HepG2 (cell line): ENCODE data around the gene ATG13.

Source experiments
- CCAR2 ChIP-seq: fragments of 200-400 bp; formaldehyde crosslinking; optimal IDR thresholded peaks from 2 replicates; pipeline ENCODE3; 2018; ENCODE audit warnings: low read depth, mild to moderate bottlenecking, low read length, moderate library complexity
- CHD2 ChIP-seq: IDR thresholded peaks from 2 replicates; pipeline ENCODE4 v1.6.1; 2011; ENCODE audit warnings: low read depth, low read length, improper control_type of control experiment
- HNRNPL ChIP-seq: fragments of 200-400 bp; formaldehyde crosslinking; IDR thresholded peaks from 2 replicates; pipeline ENCODE4 v1.6.1; 2017; ENCODE audit warnings: mild to moderate bottlenecking, low read depth, low read length
- HNRNPLL ChIP-seq: fragments of 200-400 bp; formaldehyde crosslinking; IDR thresholded peaks from 2 replicates; pipeline ENCODE4 v1.6.1; 2017; ENCODE audit warnings: mild to moderate bottlenecking, low read depth, low read length; ENCODE audit not compliant: poor library complexity, severe bottlenecking
- POLR2AphosphoS5 ChIP-seq: IDR thresholded peaks from 2 replicates; pipeline ENCODE4 v1.6.1; 2012; ENCODE audit warnings: low read depth, low read length
- PRDM15 ChIP-seq: sonication (generic); formaldehyde crosslinking; IDR thresholded peaks from 2 replicates; pipeline ENCODE4 v1.4.0; 2020; ENCODE audit warnings: missing genetic modification reagents
- SP2 ChIP-seq: sonication (generic); formaldehyde crosslinking; IDR thresholded peaks from 2 replicates; pipeline ENCODE4 v1.5.1; 2020; ENCODE audit warnings: mild to moderate bottlenecking, missing genetic modification reagents
- ZBTB8A ChIP-seq: sonication (generic); formaldehyde crosslinking; IDR thresholded peaks from 2 replicates; pipeline ENCODE4 v1.4.0; 2020; ENCODE audit warnings: mild to moderate bottlenecking, low read depth, missing genetic modification reagents, borderline replicate concordance
- ZNF674 ChIP-seq: sonication (generic); formaldehyde crosslinking; IDR thresholded peaks from 2 replicates; pipeline ENCODE4 v1.5.0; 2020; ENCODE audit warnings: low read depth, mild to moderate bottlenecking, missing genetic modification reagents
- TF ChIP-seq, protein P1 (sequence below): sonication (generic); formaldehyde crosslinking; IDR thresholded peaks from 2 replicates; pipeline ENCODE4 v1.4.0; 2020; ENCODE audit warnings: mild to moderate bottlenecking, missing genetic modification reagents
- TF ChIP-seq, protein P2 (sequence below): sonication (generic); formaldehyde crosslinking; IDR thresholded peaks from 2 replicates; pipeline ENCODE4 v1.5.0; 2020; ENCODE audit warnings: mild to moderate bottlenecking, missing genetic modification reagents, moderate library complexity
- TF ChIP-seq, protein P3 (sequence below): sonication (generic); formaldehyde crosslinking; IDR thresholded peaks from 2 replicates; pipeline ENCODE4 v1.9.0; 2021; ENCODE audit warnings: missing genetic modification reagents, borderline replicate concordance
- TF ChIP-seq, protein P4 (sequence below), 2 experiments: sonication (generic) in 1 of 2; formaldehyde crosslinking in 1 of 2; IDR thresholded peaks; 2 replicates each; pipeline versions ENCODE4 v1.5.1 to v1.6.1; 2011 to 2020; ENCODE audit warnings: borderline replicate concordance in 1 of 2, low read depth in 1 of 2, low read length in 1 of 2, mild to moderate bottlenecking in 1 of 2, missing genetic modification reagents in 1 of 2, moderate library complexity in 1 of 2
- TF ChIP-seq, protein P5 (sequence below): sonication (generic); formaldehyde crosslinking; IDR thresholded peaks from 2 replicates; pipeline ENCODE4 v1.4.0; 2020; ENCODE audit warnings: missing genetic modification reagents

GRCh38 chr11:46588915-46589314, 28.4 kb upstream of the ATG13 start:
- TF ChIP-seq, protein P1, sequence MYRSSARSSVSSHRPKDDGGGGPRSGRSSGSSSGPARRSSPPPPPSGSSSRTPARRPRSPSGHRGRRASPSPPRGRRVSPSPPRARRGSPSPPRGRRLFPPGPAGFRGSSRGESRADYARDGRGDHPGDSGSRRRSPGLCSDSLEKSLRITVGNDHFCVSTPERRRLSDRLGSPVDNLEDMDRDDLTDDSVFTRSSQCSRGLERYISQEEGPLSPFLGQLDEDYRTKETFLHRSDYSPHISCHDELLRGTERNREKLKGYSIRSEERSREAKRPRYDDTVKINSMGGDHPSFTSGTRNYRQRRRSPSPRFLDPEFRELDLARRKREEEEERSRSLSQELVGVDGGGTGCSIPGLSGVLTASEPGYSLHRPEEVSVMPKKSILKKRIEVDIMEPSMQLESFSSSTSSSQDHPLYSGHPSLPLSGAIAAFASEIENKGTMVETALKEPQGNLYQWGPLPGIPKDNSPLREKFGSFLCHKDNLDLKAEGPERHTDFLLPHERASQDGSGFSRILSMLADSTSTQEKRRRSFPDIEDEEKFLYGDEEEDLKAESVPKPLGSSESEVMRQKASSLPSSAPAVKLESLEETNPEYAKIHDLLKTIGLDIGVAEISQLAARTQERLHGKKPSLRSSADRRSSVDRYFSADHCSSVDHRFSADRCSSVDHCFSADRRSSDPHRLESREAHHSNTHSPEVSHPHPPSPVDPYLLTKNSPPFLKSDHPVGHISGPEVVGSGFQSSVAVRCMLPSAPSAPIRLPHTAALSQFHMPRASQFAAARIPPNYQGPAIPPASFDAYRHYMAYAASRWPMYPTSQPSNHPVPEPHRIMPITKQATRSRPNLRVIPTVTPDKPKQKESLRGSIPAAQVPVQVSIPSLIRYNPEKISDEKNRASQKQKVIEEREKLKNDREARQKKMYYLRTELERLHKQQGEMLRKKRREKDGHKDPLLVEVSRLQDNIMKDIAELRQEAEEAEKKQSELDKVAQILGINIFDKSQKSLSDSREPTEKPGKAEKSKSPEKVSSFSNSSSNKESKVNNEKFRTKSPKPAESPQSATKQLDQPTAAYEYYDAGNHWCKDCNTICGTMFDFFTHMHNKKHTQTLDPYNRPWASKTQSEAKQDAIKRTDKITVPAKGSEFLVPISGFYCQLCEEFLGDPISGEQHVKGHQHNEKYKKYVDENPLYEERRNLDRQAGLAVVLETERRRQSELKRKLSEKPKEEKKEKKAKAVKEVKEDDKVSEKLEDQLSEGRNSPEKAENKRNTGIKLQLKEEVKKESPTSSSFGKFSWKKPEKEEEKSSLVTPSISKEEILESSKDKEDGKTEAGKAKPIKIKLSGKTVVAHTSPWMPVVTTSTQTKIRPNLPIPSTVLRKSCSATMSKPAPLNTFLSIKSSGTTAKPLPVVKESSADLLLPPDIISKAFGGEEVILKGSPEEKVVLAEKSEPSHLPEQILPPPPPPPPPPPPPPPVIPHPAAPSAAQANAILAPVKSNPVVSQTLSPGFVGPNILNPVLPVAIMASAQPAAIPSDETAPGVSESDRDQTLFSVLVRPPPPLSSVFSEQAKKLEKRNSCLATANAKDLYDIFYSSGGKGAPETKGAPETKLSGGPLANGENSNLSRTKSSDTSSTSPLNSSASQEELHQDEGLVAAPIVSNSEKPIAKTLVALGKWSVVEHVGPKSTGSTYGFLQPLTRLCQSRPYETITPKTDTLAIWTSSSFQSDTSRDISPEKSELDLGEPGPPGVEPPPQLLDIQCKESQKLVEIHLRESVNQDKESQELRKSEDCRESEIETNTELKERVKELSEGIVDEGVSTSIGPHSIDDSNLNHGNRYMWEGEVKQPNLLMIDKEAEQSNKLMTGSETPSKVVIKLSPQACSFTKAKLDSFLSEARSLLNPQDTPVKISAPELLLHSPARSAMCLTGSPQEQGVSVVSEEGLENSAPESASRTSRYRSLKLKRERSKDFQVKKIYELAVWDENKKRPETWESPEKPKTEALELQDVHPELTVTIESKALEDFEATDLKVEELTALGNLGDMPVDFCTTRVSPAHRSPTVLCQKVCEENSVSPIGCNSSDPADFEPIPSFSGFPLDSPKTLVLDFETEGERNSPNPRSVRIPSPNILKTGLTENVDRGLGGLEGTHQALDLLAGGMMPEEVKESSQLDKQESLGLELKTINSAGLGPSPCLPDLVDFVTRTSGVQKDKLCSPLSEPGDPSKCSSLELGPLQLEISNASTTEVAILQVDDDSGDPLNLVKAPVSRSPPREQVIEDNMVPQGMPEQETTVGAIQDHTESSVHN (CRISPR knock-in tag) = no peak
- TF ChIP-seq, protein P2, sequence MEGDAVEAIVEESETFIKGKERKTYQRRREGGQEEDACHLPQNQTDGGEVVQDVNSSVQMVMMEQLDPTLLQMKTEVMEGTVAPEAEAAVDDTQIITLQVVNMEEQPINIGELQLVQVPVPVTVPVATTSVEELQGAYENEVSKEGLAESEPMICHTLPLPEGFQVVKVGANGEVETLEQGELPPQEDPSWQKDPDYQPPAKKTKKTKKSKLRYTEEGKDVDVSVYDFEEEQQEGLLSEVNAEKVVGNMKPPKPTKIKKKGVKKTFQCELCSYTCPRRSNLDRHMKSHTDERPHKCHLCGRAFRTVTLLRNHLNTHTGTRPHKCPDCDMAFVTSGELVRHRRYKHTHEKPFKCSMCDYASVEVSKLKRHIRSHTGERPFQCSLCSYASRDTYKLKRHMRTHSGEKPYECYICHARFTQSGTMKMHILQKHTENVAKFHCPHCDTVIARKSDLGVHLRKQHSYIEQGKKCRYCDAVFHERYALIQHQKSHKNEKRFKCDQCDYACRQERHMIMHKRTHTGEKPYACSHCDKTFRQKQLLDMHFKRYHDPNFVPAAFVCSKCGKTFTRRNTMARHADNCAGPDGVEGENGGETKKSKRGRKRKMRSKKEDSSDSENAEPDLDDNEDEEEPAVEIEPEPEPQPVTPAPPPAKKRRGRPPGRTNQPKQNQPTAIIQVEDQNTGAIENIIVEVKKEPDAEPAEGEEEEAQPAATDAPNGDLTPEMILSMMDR (CRISPR knock-in tag) = no peak
- TF ChIP-seq HNRNPLL = no peak
- TF ChIP-seq POLR2AphosphoS5 = no peak
- TF ChIP-seq CCAR2 = no peak
- TF ChIP-seq, protein P3, sequence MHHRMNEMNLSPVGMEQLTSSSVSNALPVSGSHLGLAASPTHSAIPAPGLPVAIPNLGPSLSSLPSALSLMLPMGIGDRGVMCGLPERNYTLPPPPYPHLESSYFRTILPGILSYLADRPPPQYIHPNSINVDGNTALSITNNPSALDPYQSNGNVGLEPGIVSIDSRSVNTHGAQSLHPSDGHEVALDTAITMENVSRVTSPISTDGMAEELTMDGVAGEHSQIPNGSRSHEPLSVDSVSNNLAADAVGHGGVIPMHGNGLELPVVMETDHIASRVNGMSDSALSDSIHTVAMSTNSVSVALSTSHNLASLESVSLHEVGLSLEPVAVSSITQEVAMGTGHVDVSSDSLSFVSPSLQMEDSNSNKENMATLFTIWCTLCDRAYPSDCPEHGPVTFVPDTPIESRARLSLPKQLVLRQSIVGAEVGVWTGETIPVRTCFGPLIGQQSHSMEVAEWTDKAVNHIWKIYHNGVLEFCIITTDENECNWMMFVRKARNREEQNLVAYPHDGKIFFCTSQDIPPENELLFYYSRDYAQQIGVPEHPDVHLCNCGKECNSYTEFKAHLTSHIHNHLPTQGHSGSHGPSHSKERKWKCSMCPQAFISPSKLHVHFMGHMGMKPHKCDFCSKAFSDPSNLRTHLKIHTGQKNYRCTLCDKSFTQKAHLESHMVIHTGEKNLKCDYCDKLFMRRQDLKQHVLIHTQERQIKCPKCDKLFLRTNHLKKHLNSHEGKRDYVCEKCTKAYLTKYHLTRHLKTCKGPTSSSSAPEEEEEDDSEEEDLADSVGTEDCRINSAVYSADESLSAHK = no peak
- no peak for TF ChIP-seq ZBTB8A (CRISPR knock-in tag)
- TF ChIP-seq, protein P4, sequence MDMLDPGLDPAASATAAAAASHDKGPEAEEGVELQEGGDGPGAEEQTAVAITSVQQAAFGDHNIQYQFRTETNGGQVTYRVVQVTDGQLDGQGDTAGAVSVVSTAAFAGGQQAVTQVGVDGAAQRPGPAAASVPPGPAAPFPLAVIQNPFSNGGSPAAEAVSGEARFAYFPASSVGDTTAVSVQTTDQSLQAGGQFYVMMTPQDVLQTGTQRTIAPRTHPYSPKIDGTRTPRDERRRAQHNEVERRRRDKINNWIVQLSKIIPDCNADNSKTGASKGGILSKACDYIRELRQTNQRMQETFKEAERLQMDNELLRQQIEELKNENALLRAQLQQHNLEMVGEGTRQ (IDR thresholded peaks at IDR 0.05; ENCODE audit: low read depth, low read length) = no peak
- TF ChIP-seq, protein P4 (CRISPR knock-in tag; IDR thresholded peaks at IDR 0.05; ENCODE audit: borderline replicate concordance) = no peak
- no peak for TF ChIP-seq PRDM15
- TF ChIP-seq SP2 = no peak
- TF ChIP-seq ZNF674 (CRISPR knock-in tag) = no peak
- no peak for TF ChIP-seq CHD2
- TF ChIP-seq, protein P5, sequence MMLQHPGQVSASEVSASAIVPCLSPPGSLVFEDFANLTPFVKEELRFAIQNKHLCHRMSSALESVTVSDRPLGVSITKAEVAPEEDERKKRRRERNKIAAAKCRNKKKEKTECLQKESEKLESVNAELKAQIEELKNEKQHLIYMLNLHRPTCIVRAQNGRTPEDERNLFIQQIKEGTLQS = no peak
- TF ChIP-seq HNRNPL = no peak
